Raji (cell line): ENCODE data around the gene TXLNA.

Source experiments
- POLR2A ChIP-seq: IDR thresholded peaks from 2 replicates; pipeline ENCODE4 v1.6.1; 2011; ENCODE audit warnings: low read depth, low read length, control low read depth; ENCODE audit not compliant: insufficient read depth

Gene TXLNA

GRCh38 chr1:32179443-32180185 lies at the start of gene TXLNA:
Gene TXLNA, plus strand, starts transcription at chr1:32179675. Its CDS starts 671 bp downstream, at chr1:32180346.
- TF ChIP-seq POLR2A = peak; percentile 89

- TF ChIP-seq POLR2A = no peak
Observed at GRCh38 chr1:32137111-32137510, 42.4 kb upstream of the TXLNA start.

- no peak for TF ChIP-seq POLR2A
Observed at GRCh38 chr1:32138965-32139364, 40.5 kb upstream of the TXLNA start.

- TF ChIP-seq POLR2A = no peak
Observed at GRCh38 chr1:32142446-32143301, 36.8 kb upstream of the TXLNA start.

GRCh38 chr1:32144033-32144432 lies 35.4 kb upstream of the TXLNA start:
- no peak for TF ChIP-seq POLR2A

- no peak for TF ChIP-seq POLR2A
Observed at GRCh38 chr1:32150847-32151246, 28.6 kb upstream of the TXLNA start.

GRCh38 chr1:32151319-32151787 lies 28.1 kb upstream of the TXLNA start:
- TF ChIP-seq POLR2A = no peak

- TF ChIP-seq POLR2A = no peak
Observed at GRCh38 chr1:32159189-32159588, 20.3 kb upstream of the TXLNA start.

- no peak for TF ChIP-seq POLR2A
Observed at GRCh38 chr1:32163405-32163804, 16.1 kb upstream of the TXLNA start.

- no peak for TF ChIP-seq POLR2A
Observed at GRCh38 chr1:32170991-32171390, 8.5 kb upstream of the TXLNA start.

GRCh38 chr1:32172621-32173245 lies 6.7 kb upstream of the TXLNA start:
- TF ChIP-seq POLR2A = no peak

- TF ChIP-seq POLR2A = no peak
Observed at GRCh38 chr1:32178380-32179192, 889 bp upstream of the TXLNA start.

GRCh38 chr1:32179193-32179442 lies 357 bp upstream of the TXLNA start:
- TF ChIP-seq POLR2A = no peak

GRCh38 chr1:32180186-32181060 lies 948 bp downstream of the TXLNA start:
- TF ChIP-seq POLR2A = no peak

- TF ChIP-seq POLR2A = no peak
Observed at GRCh38 chr1:32181065-32181464, 1.6 kb downstream of the TXLNA start.

GRCh38 chr1:32181563-32181962 lies 2.1 kb downstream of the TXLNA start:
- no peak for TF ChIP-seq POLR2A
